CD4-positive, alpha-beta memory T cell (primary cell): Measurements from ENCODE around the gene SLC22A23. TPM values are rescaled to one million over a fixed set of nuclear protein-coding genes. Genes with fewer than 3 reads are reported as not detected.

Source experiments
- CTCF ChIA-PET: fragments of 350-600 bp; sonication (Branson Sonifier 250); formaldehyde crosslinking; loops from one replicate; lab custom pipeline; 2021; ENCODE audit warnings: inconsistent platforms; ENCODE audit not compliant: partially characterized antibody; lab: Charles Lee
- POLR2A ChIA-PET: fragments of 350-600 bp; sonication (Branson Sonifier 250); formaldehyde crosslinking; loops from one replicate; lab custom pipeline; 2021; ENCODE audit not compliant: partially characterized antibody; lab: Charles Lee
- DNase-seq, 5 donors: peaks; one replicate each; pipeline versions ENCODE4 v3.0.0 to v3.0.0-alpha.2; 2020 to 2022; ENCODE audit warnings: mixed read lengths in 1 of 5
- H3K27ac ChIP-seq: one replicate; pipeline ENCODE4 v1.7.0; 2013; ENCODE audit warnings: low read depth, low read length
- H3K27me3 ChIP-seq: 2 replicates; pipeline ENCODE4 v1.7.0; 2013; ENCODE audit warnings: mild to moderate bottlenecking, low read length, moderate library complexity; ENCODE audit not compliant: insufficient read depth
- H3K36me3 ChIP-seq: 2 replicates; pipeline ENCODE4 v1.7.0; 2013; ENCODE audit warnings: mild to moderate bottlenecking, low read length, moderate library complexity; ENCODE audit not compliant: insufficient read depth
- H3K4me1 ChIP-seq: 2 replicates; pipeline ENCODE4 v1.7.0; 2013; ENCODE audit warnings: mild to moderate bottlenecking, low read length, moderate library complexity; ENCODE audit not compliant: insufficient read depth
- H3K4me3 ChIP-seq, 2 donors: one replicate each; pipeline ENCODE4 v1.7.0; 2013; ENCODE audit warnings: low read length in 2 of 2, mild to moderate bottlenecking in 1 of 2
- H3K9me3 ChIP-seq, 2 donors: one replicate each; pipeline ENCODE4 v1.7.0; 2013; ENCODE audit warnings: low read length in 2 of 2, control low read depth in 1 of 2; ENCODE audit not compliant: control insufficient read depth in 1 of 2
- H3K27ac Mint-ChIP-seq, 7 donors: one replicate each; pipeline ENCODE4 v1.8.0; 2020 to 2021; ENCODE audit warnings: mixed read lengths in 7 of 7, mild to moderate bottlenecking in 6 of 7, inconsistent platforms in 3 of 7, moderate library complexity in 3 of 7
- H3K27me3 Mint-ChIP-seq, 2 donors: one replicate each; pipeline ENCODE4 v1.8.0; 2020 to 2021; ENCODE audit warnings: mixed read lengths in 2 of 2
- H3K36me3 Mint-ChIP-seq, 2 donors: one replicate each; pipeline ENCODE4 v1.8.0; 2020 to 2021; ENCODE audit warnings: mixed read lengths in 2 of 2, inconsistent platforms in 1 of 2, mild to moderate bottlenecking in 1 of 2
- H3K4me1 Mint-ChIP-seq, 4 donors: one replicate each; pipeline ENCODE4 v1.8.0; 2020 to 2021; ENCODE audit warnings: mixed read lengths in 4 of 4, mild to moderate bottlenecking in 1 of 4
- H3K4me3 Mint-ChIP-seq, 8 donors: one replicate each; pipeline ENCODE4 v1.8.0; 2020 to 2021; ENCODE audit warnings: mixed read lengths in 8 of 8, mild to moderate bottlenecking in 7 of 8, moderate library complexity in 6 of 8, inconsistent platforms in 3 of 8
- H3K9me3 Mint-ChIP-seq, 8 donors: one replicate each; pipeline ENCODE4 v1.8.0; 2020 to 2021; ENCODE audit warnings: mixed read lengths in 8 of 8, mild to moderate bottlenecking in 5 of 8, inconsistent platforms in 3 of 8, moderate library complexity in 1 of 8
- intact Hi-C: fragments of 100-400 bp; cut with micrococcal nuclease; formaldehyde crosslinking; loops from one replicate; pipeline ENCODE4 v1.15.1; 2023
- polyA plus RNA-seq, 2 donors: library from polyadenylated mRNA; unstranded; fragments of 300-500 nt; fragmentation: Illumina TruSeq; gene quantifications; one replicate each; pipeline ENCODE4 v1.2.3, GENCODE V29; 2021
- total RNA-seq, 2 experiments: library from RNA; stranded (reverse); gene quantifications; one replicate each; pipeline ENCODE4 v1.2.3, GENCODE V29; 2021

The SLC22A23 gene
- total and polyA plus RNA-seq, 4 experiments from 2014 or later, result 0.32 to 12.5 (median 5.7) TPM

DNA sequence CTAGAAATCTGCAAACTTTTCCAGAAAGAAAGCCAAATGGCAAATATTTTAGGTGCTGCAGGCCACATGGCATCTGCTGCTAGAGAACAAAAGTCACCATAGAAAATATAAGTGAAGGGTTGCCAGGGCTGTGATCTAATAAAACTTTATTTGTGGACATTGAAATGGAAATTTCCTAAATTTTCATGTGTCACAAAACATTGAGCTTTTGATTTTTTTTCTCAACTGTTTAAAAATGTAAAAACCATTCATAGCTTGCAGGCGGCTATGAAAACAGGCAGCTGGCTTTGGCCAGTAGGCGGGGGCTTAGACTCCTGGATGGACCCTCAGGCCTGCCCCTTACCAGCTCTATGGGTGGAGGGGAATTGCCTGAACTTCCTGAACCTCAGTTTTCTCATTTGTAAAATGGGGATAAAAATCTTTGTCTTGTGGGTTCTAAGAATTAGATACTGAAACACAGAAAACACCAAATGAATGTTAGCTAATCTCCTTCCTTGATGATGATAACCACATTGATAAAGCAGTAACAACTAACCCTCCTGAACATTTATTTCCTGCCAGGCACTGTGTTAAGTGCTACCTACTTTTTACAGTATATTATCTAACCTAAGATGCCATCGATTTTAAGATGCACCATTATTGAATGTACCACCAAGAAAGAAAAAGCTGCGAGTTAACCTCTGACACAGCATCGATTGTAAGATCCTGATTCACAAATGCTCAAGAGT is 85.5 kb downstream of the SLC22A23 start:
- H3K36me3 Mint-ChIP-seq, result no peaks in the 10 kb centered on the region
- H3K4me1 ChIP-seq, result peaks cover 34% of the 10 kb centered on the region
- H3K27me3 ChIP-seq, result no peaks in the 10 kb centered on the region
- DNase-seq, result peak in 3 of 5 donors; percentile 22 to 48 (median 32)
- peak overlapping the region; percentile 51 for H3K27ac ChIP-seq
- no peaks in the 10 kb centered on the region for H3K9me3 Mint-ChIP-seq
- no peaks in the 10 kb centered on the region for H3K36me3 ChIP-seq
- POLR2A ChIA-PET, result interaction anchor here (2.5 kb wide), 1 partner anchor 16 kb away, joined by 8 read pairs; no protein-coding TSS in a partner anchor
- no peak overlapping the region for H3K4me3 ChIP-seq
- no peaks in the 10 kb centered on the region for H3K9me3 ChIP-seq
- intact Hi-C loops, result no loop called here
- H3K27me3 Mint-ChIP-seq, result no peaks in the 10 kb centered on the region
- peaks cover 37 to 65% (median 40%) of the 10 kb centered on the region in 4 donors for H3K4me1 Mint-ChIP-seq
- H3K27ac Mint-ChIP-seq, result peak overlapping the region; percentile 86 to 98 (median 93)
- peak overlapping the region; percentile 1 to 67 (median 62) for H3K4me3 Mint-ChIP-seq
- CTCF ChIA-PET, result interaction anchor here (0.7 to 1.3 kb wide), 4 partner anchors 10 to 361 kb away, joined by 3 to 4 read pairs (median 3); no protein-coding TSS in a partner anchor

DNA sequence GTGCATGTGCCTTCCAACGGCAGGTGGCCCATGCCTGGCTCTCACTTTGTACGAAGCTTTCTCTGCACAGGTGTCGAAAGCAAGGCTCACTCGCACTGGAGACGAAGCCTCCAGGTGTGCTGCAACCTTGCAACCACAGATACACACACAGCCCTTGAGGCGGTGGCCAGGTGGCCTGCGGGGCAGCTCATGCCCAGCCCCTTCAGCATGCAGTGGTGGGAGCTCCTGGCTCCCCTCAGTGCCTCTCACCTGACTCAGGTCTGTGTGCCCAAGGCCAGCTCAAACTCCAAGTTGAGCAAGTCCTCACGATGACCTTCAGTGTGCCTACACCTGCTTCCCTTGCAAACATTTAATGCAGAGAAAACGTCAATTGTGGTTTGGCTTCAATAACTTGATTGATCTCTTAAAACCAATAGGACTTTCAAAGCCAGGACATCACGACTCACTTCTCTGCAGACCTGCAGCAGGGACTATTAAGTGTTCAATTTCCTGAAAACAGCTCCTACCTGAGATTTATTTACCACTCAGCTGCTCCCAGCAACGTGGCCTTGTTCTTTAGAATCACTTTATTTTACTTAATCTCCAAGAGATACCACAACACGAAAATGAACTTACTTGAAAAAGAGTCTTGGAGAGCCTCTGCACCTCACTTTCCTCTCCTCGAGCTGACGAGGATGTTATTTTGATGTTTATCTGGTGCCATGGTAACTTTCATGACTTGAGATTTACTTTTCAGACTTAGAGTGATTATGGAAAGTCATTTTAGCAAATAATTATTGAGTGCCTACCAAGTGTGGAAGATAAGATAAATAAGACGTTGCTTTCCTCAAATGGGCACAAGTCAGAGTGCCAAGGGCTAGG is 86.3 kb downstream of the SLC22A23 start:
- Mint-ChIP-seq H3K4me3 (peak overlapping the region; percentile 1 to 67 (median 62)), H3K27me3 (no peaks in the 10 kb centered on the region), H3K4me1 (peaks cover 35 to 62% (median 38%) of the 10 kb centered on the region in 4 donors), H3K36me3 (no peaks in the 10 kb centered on the region), H3K9me3 (no peaks in the 10 kb centered on the region), H3K27ac (peak overlapping the region; percentile 86 to 98 (median 93))
- H3K9me3 ChIP-seq, result no peaks in the 10 kb centered on the region
- POLR2A ChIA-PET, result interaction anchor here (1.2 to 2.5 kb wide), 2 partner anchors 12 to 15 kb away, joined by 4 to 8 read pairs; no protein-coding TSS in a partner anchor
- DNase-seq, result peak; percentile 70 to 82 (median 72)
- CTCF ChIA-PET, result interaction anchor here (0.8 to 1.2 kb wide), 3 partner anchors 9 to 41 kb away, joined by 3 to 4 read pairs (median 3); no protein-coding TSS in a partner anchor
- H3K27me3 ChIP-seq, result no peaks in the 10 kb centered on the region
- intact Hi-C loops, result loop anchor here (1.0 kb wide), 1 partner anchor 14 kb away; no protein-coding TSS in a partner anchor
- H3K36me3 ChIP-seq, result no peaks in the 10 kb centered on the region
- H3K27ac ChIP-seq, result peak overlapping the region; percentile 51
- no peak overlapping the region for H3K4me3 ChIP-seq
- H3K4me1 ChIP-seq, result peaks cover 34% of the 10 kb centered on the region

DNA sequence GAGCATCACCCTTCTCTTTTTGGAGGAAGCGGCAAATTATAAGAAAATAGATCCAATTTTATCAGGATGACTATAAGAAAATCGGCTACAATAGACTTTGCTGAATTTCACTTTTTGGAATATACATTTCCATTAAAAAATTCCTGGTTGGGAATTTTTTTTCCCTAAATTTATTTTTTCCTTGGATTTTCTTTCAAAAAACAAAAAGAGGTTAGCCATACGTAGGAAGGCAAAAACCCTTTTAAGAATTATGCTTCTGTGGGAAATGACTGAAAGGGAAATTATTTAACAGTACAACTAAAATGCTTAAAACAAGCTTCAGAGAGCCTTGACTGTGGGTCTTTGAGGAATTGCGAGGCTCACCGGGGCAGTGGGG is 86.9 kb downstream of the SLC22A23 start:
- Mint-ChIP-seq H3K27me3 (no peaks in the 10 kb centered on the region), H3K36me3 (no peaks in the 10 kb centered on the region), H3K9me3 (no peaks in the 10 kb centered on the region), H3K27ac (peak overlapping the region; percentile 86 to 98 (median 93)), H3K4me3 (peak overlapping the region in 7 of 8 donors; percentile 38 to 67 (median 63)), H3K4me1 (peaks cover 34 to 58% (median 37%) of the 10 kb centered on the region in 4 donors)
- H3K36me3 ChIP-seq, result no peaks in the 10 kb centered on the region
- ChIA-PET POLR2A (interaction anchor here (1.2 to 2.5 kb wide), 2 partner anchors 11 to 14 kb away, joined by 4 to 8 read pairs; no protein-coding TSS in a partner anchor), CTCF (interaction anchor here (0.8 to 1.2 kb wide), 3 partner anchors 8 to 41 kb away, joined by 3 to 4 read pairs (median 3); no protein-coding TSS in a partner anchor)
- no peak for DNase-seq
- H3K9me3 ChIP-seq, result no peaks in the 10 kb centered on the region
- intact Hi-C loops, result loop anchor here (1.0 kb wide), 1 partner anchor 14 kb away; no protein-coding TSS in a partner anchor
- peaks cover 34% of the 10 kb centered on the region for H3K4me1 ChIP-seq
- H3K27ac ChIP-seq, result peak overlapping the region; percentile 51
- no peak overlapping the region for H3K4me3 ChIP-seq
- no peaks in the 10 kb centered on the region for H3K27me3 ChIP-seq

DNA sequence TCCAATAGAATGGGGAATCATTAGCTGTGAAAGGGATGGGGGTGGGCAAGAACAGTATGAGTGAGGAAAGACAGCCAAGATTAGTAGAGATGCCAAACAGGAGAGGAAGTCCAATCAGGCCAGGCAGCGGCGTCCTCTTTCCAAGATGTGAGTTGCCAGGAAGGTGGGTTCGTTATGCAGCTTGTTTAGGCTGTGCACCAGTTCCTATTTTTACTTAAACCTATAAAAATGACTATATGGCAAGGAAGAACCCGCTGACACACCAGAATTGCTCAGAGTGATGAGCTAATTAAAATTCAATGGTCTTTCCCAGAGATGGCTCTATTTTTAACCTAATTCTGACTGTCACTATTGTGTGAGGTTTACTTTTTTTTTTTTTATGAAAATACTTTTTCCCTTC is 88.2 kb downstream of the SLC22A23 start:
- peaks cover 34% of the 10 kb centered on the region for H3K4me1 ChIP-seq
- POLR2A ChIA-PET, result no interaction called here
- Mint-ChIP-seq H3K4me3 (peak overlapping the region in 1 of 8 donors; percentile 5), H3K27ac (peak overlapping the region in 3 of 7 donors; percentile 12 to 66 (median 24)), H3K27me3 (no peaks in the 10 kb centered on the region), H3K4me1 (peaks cover 28 to 51% (median 34%) of the 10 kb centered on the region in 4 donors), H3K36me3 (no peaks in the 10 kb centered on the region), H3K9me3 (no peaks in the 10 kb centered on the region)
- CTCF ChIA-PET, result interaction anchor here (0.6 kb wide), 1 partner anchor 565 kb away, joined by 3 read pairs; no protein-coding TSS in a partner anchor
- no peak overlapping the region for H3K4me3 ChIP-seq
- intact Hi-C loops, result no loop called here
- H3K36me3 ChIP-seq, result no peaks in the 10 kb centered on the region
- H3K27me3 ChIP-seq, result no peaks in the 10 kb centered on the region
- DNase-seq, result no peak
- no peaks in the 10 kb centered on the region for H3K9me3 ChIP-seq
- H3K27ac ChIP-seq, result no peak overlapping the region

DNA sequence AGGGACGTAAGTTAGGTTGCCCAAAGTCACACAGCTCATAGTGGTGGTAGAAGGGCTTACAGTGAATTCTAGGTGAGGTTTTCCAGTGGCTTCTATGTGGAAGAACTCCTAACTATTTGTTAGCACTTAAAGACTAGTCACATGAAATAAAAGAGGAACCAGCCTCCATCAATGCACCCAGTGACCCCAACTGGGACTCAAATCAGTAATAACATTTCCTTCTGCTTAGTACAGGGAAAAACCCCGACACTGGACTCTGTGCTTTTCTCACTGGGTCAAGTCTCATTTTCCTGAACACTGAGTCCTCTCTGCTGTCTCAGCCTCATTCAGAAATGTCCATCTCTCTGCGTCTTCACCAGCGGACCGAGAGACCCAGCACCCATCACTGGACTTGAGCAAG is 89.2 kb downstream of the SLC22A23 start:
- no peaks in the 10 kb centered on the region for H3K27me3 ChIP-seq
- no peaks in the 10 kb centered on the region for H3K9me3 Mint-ChIP-seq
- ChIA-PET POLR2A (no interaction called here), CTCF (no interaction called here)
- no peaks in the 10 kb centered on the region for H3K9me3 ChIP-seq
- H3K27ac Mint-ChIP-seq, result no peak overlapping the region
- no peaks in the 10 kb centered on the region for H3K27me3 Mint-ChIP-seq
- H3K36me3 ChIP-seq, result no peaks in the 10 kb centered on the region
- peaks cover 25 to 42% (median 28%) of the 10 kb centered on the region in 4 donors for H3K4me1 Mint-ChIP-seq
- H3K36me3 Mint-ChIP-seq, result no peaks in the 10 kb centered on the region
- H3K4me3 ChIP-seq, result no peak overlapping the region
- H3K4me3 Mint-ChIP-seq, result no peak overlapping the region
- H3K27ac ChIP-seq, result no peak overlapping the region
- H3K4me1 ChIP-seq, result peaks cover 34% of the 10 kb centered on the region
- DNase-seq, result no peak
- intact Hi-C loops, result no loop called here

DNA sequence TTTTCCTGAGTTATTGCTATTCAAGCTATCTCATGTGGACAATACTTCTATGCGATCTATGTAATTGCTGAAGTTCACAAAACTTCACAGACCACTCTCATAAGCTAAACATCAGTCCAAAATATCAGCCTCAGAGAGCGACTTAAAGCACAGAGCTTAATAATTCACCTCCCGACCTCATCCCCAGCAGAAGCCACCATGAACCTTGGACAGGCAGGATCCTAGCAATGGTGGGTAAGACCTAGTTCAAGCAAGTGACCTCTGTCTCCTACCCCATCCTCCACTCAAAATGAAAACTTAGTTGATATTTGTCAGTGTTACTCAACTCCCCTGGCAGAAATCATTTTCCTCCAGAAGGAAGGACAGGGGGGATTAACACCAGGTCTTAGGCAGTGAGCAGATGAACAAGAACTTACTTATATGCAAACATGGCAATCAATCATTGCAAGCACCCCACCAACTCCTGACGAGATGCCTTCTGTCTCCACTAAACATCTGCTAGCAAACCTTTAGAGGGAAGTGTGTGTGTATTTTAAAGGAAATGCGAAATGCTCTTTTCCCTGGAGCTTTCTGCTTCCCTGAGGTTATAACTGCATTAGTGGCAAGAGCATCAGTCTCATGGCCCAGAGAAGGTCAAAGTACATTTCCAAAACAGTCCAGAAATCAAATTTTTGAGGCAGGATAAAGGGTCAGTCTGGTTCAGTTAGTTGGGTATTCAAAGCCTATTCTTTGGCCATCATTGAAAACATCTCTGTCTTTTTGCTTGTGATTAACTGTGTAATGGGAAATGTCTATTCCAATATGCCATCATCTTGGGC is 90.0 kb downstream of the SLC22A23 start:
- Mint-ChIP-seq H3K4me1 (peaks cover 18 to 34% (median 21%) of the 10 kb centered on the region in 4 donors), H3K27me3 (no peaks in the 10 kb centered on the region), H3K9me3 (no peaks in the 10 kb centered on the region), H3K27ac (peak overlapping the region in 4 of 7 donors; percentile 18 to 61 (median 38)), H3K36me3 (no peaks in the 10 kb centered on the region), H3K4me3 (no peak overlapping the region)
- Histone ChIP-seq H3K27ac (no peak overlapping the region), H3K27me3 (no peaks in the 10 kb centered on the region), H3K4me3 (no peak overlapping the region), H3K36me3 (no peaks in the 10 kb centered on the region), H3K4me1 (peaks cover 29% of the 10 kb centered on the region), H3K9me3 (no peaks in the 10 kb centered on the region)
- ChIA-PET CTCF (no interaction called here), POLR2A (no interaction called here)
- intact Hi-C loops, result no loop called here
- DNase-seq, result no peak
